Renal pelvis (tissue), 12 donors: ENCODE data around the gene RAB13. TPM values are rescaled to one million over a fixed set of nuclear protein-coding genes. Genes with fewer than 3 reads are reported as not detected.
"Not testable (repeated sequence)": the region's sequence is repeated elsewhere in the genome, so short reads cannot be mapped to it uniquely, and the experiment has no call there.

ENCODE experiments used
- DNase-seq: peaks from one replicate; pipeline ENCODE4 v3.0.0-alpha.2; 2013
- long read RNA-seq, 16 experiments: transcript quantifications; one replicate each; lab custom pipeline, GENCODE V29; 2026
- polyA plus RNA-seq, 3 donors: library from polyadenylated mRNA; unstranded; fragments of 120-200 nt; gene quantifications; one replicate each; pipeline ENCODE4 v1.2.1, GENCODE V29; 2013; ENCODE audit not compliant: insufficient read length in 3 of 3

Gene RAB13
- 100 to 1,000 TPM; 153 to 184 (median 182) TPM for polyA plus RNA-seq
- long read RNA-seq, donor 1, transcript RAB13-201 (8 exons, 1,176 nt), result major isoform, 74 of 231 reads
- long read RNA-seq, donor 1, partial matches to known transcripts, result 156 of 231 reads
- long read RNA-seq, donor 1, other reads (novel, unspliced or antisense), result 0 of 231 reads
- long read RNA-seq, donor 2, transcript RAB13-201 (8 exons, 1,176 nt), result major isoform, 96 of 313 reads
- long read RNA-seq, donor 2, partial matches to known transcripts, result 216 of 313 reads
- long read RNA-seq, donor 2, other reads (novel, unspliced or antisense), result 0 of 313 reads
- long read RNA-seq, donor 3, transcript RAB13-201 (8 exons, 1,176 nt), result major isoform, 101 of 258 reads
- long read RNA-seq, donor 3, partial matches to known transcripts, result 156 of 258 reads
- long read RNA-seq, donor 3, other reads (novel, unspliced or antisense), result 0 of 258 reads
- long read RNA-seq, donor 4, transcript RAB13-201 (8 exons, 1,176 nt), result major isoform, 124 of 348 reads
- long read RNA-seq, donor 4, partial matches to known transcripts, result 219 of 348 reads
- long read RNA-seq, donor 4, other reads (novel, unspliced or antisense), result 0 of 348 reads
- long read RNA-seq, donor 5, transcript RAB13-201 (8 exons, 1,176 nt), result major isoform, 53 of 112 reads
- long read RNA-seq, donor 5, partial matches to known transcripts, result 59 of 112 reads
- long read RNA-seq, donor 5, other reads (novel, unspliced or antisense), result 0 of 112 reads
- long read RNA-seq, donor 6, transcript RAB13-201 (8 exons, 1,176 nt), result major isoform, 87 of 441 reads
- long read RNA-seq, donor 6, partial matches to known transcripts, result 352 of 441 reads
- long read RNA-seq, donor 6, other reads (novel, unspliced or antisense), result 0 of 441 reads
- long read RNA-seq, donor 7, transcript RAB13-202 (3 exons, 2,123 nt), result minor isoform, 6 of 231 reads
- long read RNA-seq, donor 7, transcript RAB13-201 (8 exons, 1,176 nt), result major isoform, 85 of 231 reads
- long read RNA-seq, donor 7, partial matches to known transcripts, result 140 of 231 reads
- long read RNA-seq, donor 7, other reads (novel, unspliced or antisense), result 0 of 231 reads
- long read RNA-seq, donor 8, transcript RAB13-201 (8 exons, 1,176 nt), result major isoform, 46 of 131 reads
- long read RNA-seq, donor 8, partial matches to known transcripts, result 82 of 131 reads
- long read RNA-seq, donor 8, other reads (novel, unspliced or antisense), result 0 of 131 reads
- long read RNA-seq, donor 9, transcript RAB13-201 (8 exons, 1,176 nt), result major isoform, 158 of 886 reads
- long read RNA-seq, donor 9, partial matches to known transcripts, result 268 of 886 reads
- long read RNA-seq, donor 9, other reads (novel, unspliced or antisense), result 456 of 886 reads
- long read RNA-seq, donor 10, transcript RAB13-201 (8 exons, 1,176 nt), result major isoform, 93 of 293 reads
- long read RNA-seq, donor 10, partial matches to known transcripts, result 199 of 293 reads
- long read RNA-seq, donor 10, other reads (novel, unspliced or antisense), result 0 of 293 reads
- long read RNA-seq, donor 11, transcript RAB13-201 (8 exons, 1,176 nt), result major isoform, 39 of 127 reads
- long read RNA-seq, donor 11, partial matches to known transcripts, result 86 of 127 reads
- long read RNA-seq, donor 11, other reads (novel, unspliced or antisense), result 0 of 127 reads
- long read RNA-seq, donor 12, transcript RAB13-201 (8 exons, 1,176 nt), result major isoform, 164 of 979 reads
- long read RNA-seq, donor 12, transcript RAB13-202 (3 exons, 2,123 nt), result minor isoform, 5 of 979 reads
- long read RNA-seq, donor 12, partial matches to known transcripts, result 336 of 979 reads
- long read RNA-seq, donor 12, other reads (novel, unspliced or antisense), result 474 of 979 reads
- long read RNA-seq, donor 13, transcript RAB13-201 (8 exons, 1,176 nt), result major isoform, 58 of 119 reads
- long read RNA-seq, donor 13, partial matches to known transcripts, result 60 of 119 reads
- long read RNA-seq, donor 13, other reads (novel, unspliced or antisense), result 0 of 119 reads
- long read RNA-seq, donor 14, result 0 reads
- long read RNA-seq, donor 15, transcript RAB13-201 (8 exons, 1,176 nt), result major isoform, 150 of 1,397 reads
- long read RNA-seq, donor 15, partial matches to known transcripts, result 1,053 of 1,397 reads
- long read RNA-seq, donor 15, other reads (novel, unspliced or antisense), result 191 of 1,397 reads
- long read RNA-seq, donor 16, transcript RAB13-201 (8 exons, 1,176 nt), result major isoform, 125 of 844 reads
- long read RNA-seq, donor 16, partial matches to known transcripts, result 609 of 844 reads
- long read RNA-seq, donor 16, other reads (novel, unspliced or antisense), result 109 of 844 reads

DNA sequence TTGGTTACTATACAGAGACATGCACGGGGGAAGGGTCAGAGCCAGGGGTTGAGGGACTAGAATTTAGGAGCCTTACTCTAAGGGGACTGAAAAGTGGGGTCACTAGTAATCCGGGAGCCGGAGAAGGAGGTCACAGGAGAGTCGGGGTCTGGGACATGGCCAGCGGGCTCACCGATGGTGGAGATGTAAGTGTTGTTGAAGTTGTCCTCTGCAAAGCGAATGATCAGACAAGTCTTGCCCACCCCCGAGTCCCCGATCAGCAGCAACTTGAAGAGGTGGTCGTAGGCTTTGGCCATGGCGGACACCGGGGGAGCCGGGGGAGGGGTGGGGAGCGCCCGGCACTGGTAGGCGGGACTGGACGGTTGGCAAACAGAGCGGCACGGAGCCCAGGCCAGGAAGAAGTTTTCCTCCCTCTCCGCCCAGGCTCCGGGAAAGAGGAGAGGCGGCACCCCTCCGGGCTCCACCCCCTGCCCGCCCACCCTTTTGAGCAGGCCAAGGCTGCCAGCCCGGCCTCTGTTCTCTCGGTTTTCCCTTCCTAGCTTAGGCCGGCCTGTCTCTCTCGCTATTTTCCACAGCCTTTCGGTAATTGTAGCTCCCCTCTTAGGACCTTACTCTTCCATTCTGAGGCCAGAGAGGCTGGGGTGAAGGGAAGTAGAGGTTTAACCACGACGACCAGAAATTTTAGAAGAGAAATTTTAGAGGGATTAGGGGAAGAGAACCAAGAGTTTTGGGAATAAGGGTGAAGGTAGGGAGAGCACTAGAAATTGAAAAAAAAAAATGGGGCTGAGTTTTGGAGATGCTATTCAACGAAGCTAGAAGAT lies at the start of gene RAB13:
Gene RAB13, minus strand, starts transcription at position 399 of the 821 bp plus-strand sequence. Its CDS starts 103 bp downstream, at position 296.
- peak; percentile 89 for DNase-seq

GRCh38 chr1:154033697-154034096 lies 47.6 kb upstream of the RAB13 start:
- DNase-seq, result not testable (repeated sequence)

- DNase-seq, result no peak
These were observed 33.8 kb upstream of the RAB13 start for GRCh38 chr1:154019940-154020339.

GRCh38 chr1:154019269-154019668 lies 33.1 kb upstream of the RAB13 start:
- no peak for DNase-seq

DNA sequence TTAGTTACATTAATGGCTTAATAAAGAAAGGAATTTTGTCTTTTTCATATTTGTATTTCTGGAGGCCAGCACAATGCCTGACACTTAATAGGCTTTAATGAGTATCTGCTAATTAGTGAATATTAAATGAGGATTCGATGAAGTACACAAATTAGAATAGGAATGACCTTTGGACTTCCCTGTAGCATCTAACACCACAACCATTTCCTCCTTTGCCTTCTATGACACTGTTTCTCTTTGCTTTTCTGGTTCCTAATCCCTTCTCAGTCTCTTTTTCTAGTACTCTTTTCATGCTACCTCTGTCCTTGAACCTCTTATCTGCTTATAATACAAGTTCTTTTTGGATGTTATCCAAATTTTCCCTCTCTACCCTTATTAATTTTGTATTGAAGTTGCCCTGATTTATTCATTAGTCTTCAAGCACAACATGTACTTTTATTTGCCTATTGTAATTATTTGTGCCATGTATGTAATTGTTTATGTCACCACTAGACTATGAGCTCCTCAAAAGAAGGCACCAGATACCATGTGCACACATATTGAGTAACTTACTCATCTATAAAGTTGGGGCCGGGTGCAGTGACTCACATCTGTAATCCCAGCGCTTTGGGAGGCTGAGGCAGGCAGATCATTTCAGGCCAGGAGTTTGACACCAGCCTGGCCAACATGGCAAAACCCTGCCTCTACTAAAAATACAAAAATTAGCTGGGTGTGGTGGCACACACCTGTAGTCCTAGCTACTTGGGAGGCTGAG lies 28.2 kb upstream of the RAB13 start:
- DNase-seq, result no peak

GRCh38 chr1:154012543-154012942 lies 26.4 kb upstream of the RAB13 start:
- DNase-seq, result not testable (repeated sequence)

DNA sequence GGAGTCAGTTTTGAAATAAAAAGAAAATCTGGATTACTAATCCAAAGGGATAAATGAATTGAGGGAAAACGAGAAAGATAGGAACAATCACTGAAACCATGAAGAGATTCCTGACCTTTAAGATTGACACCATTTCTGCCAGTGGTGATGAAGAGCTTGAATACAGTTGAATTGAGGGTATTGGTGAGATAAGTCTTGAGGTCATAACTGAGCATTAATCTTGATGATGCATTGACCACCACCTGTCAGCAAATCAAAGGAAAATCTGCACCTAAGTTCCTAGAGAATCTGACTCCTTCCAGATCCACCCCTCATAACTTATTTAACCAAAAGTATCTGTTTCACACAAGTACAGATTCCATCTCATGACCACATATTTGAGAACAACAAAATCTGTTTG lies 26.0 kb upstream of the RAB13 start:
- DNase-seq, result no peak

DNA sequence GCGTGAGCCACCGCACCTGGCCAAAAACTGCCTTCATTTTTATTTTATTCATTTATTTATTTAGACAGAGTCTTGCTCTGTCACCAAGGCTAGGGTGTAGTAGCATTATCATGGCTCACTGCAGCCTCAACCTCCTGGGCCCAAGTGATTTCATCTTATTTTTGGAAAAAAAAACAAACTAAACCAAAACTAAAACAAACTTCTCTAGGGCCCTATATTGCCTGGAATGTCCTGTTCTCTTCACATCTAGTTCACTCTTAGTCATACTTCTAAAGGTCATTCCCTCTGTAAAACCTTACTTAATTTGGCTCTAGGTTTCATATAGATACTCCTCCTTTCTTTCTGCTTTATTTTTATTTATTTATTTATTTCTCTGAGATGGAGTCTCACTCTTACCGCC lies 20.0 kb upstream of the RAB13 start:
- DNase-seq, result no peak

- DNase-seq, result no peak
These were observed 14.3 kb upstream of the RAB13 start for GRCh38 chr1:154000420-154000819.

- DNase-seq, result not testable (repeated sequence)
These were observed 10.7 kb upstream of the RAB13 start for GRCh38 chr1:153996882-153997281.

- DNase-seq, result no peak
These were observed 9.5 kb upstream of the RAB13 start for GRCh38 chr1:153995640-153996039.

- DNase-seq, result no peak
These were observed 9.1 kb upstream of the RAB13 start for GRCh38 chr1:153995202-153995601.

DNA sequence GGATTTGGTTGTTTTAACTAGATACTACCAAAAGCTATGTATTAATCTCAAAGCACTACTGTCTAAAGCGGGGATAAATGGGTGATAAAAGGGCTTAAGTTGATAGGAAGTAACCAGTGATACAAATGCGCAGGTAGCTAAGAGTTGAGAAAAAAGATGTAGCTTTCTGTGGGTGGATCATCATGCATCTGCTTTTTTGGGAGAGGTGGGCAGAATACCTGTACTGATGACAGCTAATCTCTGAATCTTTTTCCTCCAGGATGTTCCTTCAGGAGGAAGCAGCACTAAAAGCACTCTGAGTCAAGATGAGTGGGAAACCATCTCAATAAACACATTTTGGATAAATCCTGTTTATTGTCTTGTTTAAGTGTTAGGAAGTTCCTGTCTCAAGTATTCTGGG lies 5.7 kb upstream of the RAB13 start:
- no peak for DNase-seq

DNA sequence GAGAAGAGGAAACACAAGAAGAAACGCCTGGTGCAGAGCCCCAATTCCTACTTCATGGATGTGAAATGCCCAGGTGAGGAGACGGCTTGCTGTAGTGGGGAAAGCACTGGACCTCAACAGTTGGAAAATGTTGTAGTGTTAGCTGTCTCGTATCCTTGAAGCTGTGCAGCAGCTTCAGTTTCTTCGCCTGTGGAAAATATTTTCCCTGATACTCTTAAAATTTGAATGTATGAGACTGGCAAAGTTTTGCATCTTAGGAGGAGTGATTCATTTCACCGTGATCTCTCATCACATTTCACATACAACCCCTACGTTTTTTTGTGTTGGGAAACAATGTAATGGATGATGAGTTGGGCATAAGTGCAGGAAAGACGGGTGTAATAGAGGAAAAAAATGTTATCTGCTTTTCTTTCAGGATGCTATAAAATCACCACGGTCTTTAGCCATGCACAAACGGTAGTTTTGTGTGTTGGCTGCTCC lies 5.1 kb upstream of the RAB13 start:
- no peak for DNase-seq

- DNase-seq, result peak; percentile 99
These were observed 4.5 kb upstream of the RAB13 start, which contains the start of gene RPS27 for GRCh38 chr1:153990468-153991150. Gene RPS27, plus strand, starts transcription at chr1:153990762. Its CDS starts 35 bp downstream, at chr1:153990797.

- DNase-seq, result no peak
These were observed 1.5 kb upstream of the RAB13 start for GRCh38 chr1:153987621-153988020.

DNA sequence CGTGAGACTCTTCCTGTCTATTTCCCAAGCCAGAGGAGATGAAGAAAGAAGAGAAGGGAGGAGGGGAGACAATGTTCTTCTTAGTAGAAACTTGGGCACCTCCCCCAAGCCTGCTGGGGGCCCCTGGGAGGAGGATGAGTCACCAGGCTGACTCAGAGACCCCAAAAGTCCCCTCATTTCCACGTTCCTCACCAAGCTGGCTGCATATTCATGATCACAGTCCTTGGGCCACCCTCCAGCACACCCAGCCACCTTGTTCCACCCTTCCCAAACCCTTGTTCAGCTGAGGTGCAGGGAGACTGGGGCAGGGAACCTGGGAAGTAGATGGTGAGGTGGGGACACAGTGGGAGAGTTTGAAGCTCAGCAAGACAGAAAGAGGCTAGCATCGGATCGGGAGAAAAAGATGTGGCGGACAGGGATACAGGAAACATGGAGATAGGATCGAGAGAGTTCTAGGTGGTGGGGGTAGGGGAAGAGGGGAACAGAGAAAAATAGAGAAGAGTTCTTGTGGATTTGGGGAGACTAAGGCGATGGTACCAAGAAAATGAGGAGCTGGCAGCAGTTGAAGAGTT lies 712 bp downstream of the RAB13 start:
- DNase-seq, result no peak
